DMS 273 treated with DMSO at 0.1 percent for 48 hours (cell line): ENCODE measurements around the gene ABCA3.

ENCODE experiments used
- DNase-seq: peaks from one replicate; lab custom pipeline; 2025; lab: John Stamatoyannopoulos, UW

Gene ABCA3

DNA sequence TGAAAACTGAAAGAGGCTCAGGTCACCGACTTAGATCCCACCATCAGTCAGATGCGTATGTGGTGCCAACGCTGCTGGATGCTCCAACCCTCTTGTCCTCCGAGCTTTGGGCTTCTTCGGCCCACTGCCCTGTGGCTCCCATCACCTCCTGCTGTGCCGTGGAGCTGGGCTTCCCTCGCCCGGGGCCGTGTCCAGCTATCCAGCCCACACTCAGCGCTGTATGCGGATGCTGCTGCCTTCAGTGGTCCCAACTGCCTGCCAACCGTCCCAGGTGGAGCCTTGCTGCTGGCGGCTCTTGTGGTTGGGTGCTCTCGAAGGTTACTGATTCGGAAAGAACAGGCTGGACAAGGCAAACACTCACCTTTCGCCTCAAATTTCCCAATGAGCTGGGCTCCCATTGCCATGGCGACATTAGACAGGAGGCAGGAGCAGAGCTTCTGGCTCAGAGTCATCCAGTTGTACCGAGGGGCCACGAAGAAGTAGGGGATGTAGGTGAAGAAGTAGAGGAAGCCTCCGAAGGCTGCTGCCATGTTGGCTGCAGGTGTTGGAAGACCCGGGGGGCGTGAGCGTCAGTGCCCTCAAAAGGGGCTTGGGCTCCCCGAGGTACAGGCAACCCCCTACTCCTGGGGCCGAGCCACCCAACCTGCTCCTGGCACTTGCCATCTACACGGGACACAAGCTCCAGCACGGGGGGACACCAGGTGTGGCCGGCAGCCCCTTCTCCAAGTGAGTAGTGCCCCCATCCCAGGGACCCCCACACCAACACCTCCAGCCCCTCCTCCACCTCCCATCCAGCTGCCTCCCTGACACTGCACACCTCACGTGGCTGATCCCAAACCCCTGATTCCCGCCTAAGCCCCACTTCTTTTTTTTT lies 32.2 kb downstream of the ABCA3 start:
- DNase-seq: no peak

DNA sequence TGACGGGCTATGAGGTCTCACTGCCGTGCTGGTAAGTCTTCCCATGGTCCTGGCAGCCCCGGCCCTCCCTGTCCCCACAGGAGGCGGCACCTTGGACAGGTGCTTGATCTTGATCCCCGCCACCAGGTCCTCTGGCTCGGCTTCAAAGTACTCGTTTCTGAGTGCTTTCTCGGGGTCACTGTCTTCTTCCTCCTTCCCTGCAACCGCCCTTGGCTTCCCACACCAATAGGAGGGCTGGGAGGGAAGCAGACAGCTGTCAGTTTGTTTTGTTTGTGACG lies 40.7 kb downstream of the ABCA3 start:
- DNase-seq: no peak

DNA sequence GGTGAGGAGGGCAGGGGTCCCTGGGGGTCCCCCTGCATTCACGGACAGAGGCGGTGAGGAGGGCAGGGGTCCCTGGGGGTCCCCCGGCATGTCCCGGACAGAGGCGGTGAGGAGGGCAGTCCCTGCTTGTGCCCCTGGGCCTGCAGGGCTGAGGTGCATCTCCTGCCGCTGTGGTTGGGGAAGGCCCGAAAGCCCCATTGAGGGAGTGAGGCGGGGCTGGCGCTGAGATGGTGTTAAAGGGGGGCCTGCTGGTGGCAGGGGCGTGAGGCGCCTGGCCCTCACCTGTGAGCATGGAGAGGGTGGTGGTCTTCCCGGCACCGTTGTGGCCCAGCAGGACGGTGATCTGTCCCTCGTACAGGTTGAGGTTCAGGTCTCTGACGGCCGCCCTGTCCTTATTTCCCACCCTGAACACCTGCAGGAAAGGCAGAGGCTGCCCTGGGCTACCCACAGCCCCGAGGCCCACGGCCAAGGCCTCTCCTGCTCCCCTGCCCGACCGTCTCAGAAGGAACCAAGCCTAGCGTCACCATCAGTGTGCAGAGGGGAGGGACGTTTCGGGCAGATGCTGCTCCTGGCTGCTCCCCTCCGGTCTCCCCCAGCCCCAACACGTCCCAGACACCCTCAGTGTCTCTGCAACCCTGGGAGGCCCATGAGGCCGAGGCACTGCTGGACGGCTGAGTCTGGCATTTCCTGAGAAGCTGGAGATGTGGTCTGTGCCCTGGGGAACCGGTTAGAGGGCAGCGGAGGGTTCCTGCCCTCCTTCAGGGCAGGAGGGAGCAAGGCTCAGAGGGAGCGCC lies 41.2 kb downstream of the ABCA3 start:
- no peak for DNase-seq

DNA sequence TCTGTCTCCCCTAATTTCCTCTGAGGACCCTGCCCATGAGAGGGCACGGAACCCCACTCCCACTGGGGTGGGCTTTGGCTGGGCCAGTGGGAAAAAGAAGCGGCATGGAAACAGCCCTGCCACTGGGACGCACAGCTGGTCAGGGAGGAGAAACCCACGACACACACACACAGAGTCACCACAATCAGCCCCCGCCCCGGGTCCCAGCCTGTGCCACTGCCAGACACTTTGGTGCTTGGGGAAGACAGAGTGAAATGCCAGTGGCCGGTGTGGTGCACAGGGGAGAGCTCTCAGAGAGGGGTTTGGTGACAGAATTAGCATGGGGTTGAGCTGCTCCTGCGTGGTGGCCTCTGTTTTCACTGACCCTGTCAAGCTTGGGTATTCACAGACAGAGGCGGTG lies 41.9 kb downstream of the ABCA3 start:
- no peak for DNase-seq

DNA sequence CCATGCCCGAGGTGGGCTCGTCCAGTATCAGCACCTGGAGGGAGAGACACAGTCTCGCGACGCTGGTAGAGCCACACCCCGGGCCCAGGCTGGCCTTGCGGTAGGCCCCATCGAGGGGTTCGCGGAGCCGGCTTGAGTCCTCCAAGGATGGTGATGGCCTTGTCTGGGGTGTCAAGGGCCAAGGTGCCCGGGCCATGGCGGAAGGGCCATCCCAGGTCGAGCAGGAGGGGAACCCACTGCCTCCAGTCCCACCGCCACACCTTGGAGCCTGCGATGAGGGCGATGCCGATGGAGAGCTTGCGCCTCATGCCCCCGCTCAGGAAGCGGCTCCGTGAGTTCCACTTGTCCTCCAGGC lies 43.0 kb downstream of the ABCA3 start:
- DNase-seq: no peak

DNA sequence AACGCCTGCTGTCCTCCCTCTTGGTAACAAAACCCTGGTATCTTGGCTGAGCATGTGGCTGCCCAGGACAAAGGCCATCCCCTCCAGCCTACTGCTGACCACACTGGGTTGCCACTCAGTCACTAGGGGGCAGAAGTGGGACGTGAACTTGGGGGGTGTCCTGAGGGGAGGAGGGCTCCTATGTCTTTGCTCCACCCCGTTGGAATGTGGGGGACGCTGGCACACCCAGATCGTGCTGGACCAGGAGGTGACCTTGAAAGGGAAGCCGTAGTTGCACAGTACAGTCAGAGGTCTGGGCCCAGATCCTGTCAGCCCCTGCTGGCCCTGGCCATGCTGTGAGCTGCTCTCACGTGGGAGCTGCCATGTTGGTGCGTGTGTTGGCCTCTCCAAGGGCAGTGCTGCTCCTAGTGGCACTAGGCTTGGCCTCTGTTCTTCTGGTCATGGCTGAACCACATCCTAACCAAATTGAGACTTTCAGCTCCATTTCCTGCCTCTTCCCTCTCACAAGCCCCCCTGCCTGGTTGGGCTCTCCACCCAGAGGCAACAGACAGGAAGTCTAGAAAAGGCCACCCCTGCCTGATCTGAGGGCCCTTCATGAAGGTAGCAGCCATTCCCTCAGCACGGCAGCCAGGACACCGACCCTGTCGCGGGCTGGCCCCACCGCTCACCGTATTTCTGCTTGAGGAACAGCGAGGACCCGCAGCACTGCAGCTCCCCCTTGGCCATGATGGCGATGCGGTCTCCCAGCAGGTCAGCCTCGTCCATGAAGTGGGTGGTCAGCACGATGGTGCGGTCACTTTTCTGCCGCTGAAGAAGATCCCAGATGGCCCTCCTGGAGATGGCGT lies 43.6 kb downstream of the ABCA3 start:
- DNase-seq: no peak

DNA sequence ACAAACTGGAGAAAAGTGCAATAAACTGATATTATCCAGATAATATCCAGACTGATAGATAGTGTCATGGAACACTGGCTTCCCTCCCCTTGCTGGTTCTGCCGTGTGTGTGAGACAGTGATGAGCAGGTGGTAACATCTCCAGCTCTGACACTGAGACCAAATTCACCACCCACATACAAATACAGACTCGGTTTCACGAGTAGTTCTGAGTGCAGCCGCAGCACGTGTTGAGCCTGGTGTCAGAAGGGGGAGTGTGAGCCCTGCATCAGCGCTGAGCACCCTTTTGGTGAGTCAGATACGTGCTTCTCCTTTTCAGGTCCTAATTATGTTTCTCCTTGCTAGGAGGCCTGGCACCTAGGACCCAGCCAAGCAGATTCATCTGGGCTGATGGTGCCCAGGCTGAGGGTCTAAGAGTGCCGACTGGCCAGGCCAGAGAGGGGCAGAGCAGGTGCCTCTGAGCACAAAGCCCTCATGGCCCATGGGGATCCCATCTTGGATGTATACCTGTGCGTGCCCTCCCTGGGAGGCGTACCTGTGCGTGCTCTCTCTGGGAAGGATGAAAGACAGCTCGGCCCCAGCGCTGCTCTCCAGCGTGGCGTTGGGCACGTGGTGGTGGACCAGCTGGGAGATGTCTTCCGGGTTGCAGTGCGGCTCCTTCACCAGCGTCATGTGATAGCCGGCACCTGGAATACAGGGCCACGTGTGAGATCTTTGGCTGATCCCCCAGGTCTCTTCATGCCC lies 45.3 kb downstream of the ABCA3 start:
- no peak for DNase-seq

DNA sequence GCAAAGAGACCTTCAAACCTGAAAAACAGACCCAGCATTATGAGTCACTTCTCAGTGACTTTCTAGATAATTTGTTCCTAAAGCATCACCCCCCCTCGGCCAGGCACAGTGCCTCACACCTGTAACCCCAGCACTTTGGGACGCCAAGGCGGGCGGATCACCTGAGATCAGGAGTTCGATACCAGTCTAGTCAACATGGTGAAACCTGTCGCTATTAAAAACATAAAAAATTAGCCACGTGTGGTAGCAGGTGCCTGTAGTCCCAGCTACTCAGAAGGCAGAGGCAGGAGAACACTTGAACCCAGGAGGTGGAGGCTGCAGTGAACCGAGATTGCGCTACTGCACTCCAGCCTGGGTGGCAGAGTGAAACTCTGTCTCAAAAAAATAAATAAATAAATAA lies 48.3 kb downstream of the ABCA3 start:
- DNase-seq: no peak

DNA sequence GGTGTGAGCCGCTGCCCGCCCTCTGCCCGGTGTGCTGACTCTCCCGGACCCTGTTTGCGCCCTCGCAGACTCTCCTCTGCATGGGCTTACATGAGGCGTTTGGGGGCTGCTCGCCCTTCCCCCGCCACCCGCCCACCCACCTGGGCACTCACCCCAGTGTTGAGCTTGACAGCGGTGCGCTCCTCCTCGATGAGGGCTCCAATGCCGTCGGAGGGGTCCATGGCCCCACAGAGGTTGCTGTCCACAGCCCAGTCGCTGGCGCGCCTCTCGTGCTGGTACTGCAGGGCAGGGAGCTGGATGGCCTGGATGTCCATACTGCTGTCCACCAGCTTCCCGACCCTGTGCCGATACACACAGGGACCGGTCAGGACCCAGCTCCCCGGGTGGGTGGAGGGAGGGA lies 51.2 kb downstream of the ABCA3 start:
- DNase-seq: no peak

DNA sequence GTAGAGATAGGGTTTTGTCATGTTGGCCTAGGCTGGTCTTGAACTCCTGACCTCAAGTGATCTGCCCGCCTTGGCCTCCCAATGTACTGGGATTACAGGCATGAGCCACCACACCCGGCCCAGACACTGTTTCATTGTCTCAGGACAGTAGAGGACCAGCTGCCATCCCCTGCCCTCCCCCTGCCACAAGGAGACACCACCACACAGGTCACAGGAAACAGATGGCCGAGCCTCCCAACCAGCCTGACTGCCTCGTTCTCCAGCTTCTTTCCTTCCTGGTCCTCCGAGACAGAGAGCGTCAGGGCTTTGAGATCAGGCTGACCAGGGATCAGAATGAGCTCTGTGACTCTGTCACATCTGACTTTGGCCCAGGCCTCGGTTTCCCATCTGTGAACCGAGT lies 51.8 kb downstream of the ABCA3 start:
- DNase-seq: peak; percentile 4

DNA sequence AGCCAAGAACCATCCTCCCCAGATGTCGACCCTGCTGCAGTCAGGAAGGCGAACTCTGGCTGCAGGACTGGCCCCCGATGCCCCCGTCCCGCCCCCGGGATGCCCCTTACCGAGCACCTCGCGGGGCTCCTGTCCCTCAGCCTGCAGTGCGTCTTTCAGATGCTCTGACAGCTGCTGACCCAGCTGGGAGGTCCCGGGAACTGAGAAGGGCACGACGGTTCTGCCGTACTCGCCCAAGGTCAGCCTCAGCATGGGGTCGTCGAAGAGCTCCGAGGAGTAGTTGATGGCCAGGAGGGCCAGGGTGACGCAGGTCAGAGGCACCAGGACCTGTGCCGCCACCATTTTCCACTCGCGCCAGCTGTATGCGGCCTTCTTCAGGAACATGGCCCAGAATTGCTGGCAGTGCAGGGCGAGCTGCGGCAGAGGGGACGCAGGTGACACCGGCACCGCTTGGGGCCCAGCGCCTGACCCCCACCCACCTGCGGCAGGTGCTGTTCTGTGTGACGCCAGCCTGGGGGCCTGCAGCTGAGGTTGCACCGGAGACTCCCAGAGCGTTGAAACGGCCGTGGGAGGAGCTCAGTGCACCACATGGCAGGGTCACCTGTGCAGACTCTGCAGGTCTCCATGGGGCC lies 52.5 kb downstream of the ABCA3 start:
- DNase-seq: no peak

DNA sequence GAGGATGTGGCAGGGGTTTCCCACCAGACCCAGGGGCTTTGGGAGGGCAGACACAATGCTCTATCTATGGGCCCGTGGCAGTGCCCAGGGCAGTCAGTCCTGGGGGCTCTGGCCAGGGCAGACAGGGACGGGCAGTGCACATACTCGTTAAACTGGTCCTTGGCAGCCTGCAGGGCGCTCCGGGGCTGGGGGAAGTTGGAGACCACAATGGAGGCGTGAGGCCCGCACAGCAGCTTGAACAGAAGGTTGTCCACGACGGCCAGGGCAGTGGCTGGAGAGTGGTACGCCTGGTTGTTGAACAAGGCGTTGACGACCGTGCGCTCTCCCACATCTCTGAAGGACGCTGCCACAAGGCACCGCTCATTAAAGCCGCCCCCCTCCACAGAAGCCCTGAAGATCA lies 54.0 kb downstream of the ABCA3 start:
- DNase-seq: no peak

DNA sequence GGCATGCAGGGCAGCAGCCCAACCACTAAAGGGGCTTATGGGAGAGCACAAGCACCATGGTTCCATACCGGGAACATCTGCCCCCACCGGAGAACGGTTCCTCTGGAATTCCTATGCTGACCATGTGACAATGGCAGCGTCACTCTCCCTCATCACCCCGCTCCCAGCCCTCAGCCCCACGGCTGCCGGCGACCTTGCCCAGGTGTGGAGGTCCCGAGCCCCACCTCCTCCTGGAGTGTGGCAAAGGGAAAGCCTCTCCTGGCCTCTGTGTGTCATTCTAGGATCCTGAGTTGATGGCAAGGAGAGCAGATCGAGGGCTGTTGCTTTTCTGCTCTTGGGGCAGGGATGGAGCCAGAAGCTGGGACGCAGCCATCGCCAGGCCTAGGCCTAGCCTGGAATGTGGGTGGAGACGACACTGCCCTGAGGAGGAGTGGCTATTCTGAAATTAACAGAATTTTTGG lies 54.8 kb downstream of the ABCA3 start:
- DNase-seq: no peak

DNA sequence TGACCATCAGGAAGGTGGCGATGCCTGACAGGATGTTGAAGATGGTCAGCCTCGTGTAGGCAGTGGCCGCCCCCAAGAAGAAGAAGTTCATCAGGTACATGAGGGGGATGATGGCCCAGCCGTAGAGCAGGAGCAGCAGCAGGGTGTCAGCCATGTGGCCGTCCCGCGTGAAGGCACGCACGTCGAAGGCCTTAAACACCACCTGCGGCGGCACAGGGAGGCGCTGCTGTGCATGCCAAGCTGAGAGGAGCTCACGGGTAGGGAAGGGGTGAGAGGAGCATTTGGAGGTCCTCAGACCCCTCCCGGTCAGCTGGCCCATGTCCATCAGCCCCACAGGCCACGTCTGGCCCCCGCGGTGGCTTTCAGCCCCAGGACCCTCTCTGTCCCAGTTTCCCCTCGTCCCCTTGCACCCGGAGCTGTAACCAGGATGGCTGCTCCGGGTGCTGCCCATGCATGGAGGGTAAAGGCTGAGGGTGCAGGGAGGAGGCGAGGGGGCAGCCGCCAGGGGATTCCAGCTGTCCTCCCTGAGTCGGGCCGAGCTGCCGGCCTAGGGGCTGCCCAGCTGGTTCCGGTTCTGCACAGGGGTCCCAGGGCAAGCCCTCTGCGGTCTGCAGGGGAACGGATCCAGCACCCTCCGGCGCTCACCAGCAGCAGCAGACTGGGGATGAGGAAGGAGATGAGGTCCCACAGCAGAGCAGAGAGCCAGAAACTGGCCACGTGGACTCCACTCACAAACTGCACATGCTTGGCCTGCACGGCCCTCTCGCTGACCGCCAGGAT lies 55.5 kb downstream of the ABCA3 start:
- no peak for DNase-seq

DNA sequence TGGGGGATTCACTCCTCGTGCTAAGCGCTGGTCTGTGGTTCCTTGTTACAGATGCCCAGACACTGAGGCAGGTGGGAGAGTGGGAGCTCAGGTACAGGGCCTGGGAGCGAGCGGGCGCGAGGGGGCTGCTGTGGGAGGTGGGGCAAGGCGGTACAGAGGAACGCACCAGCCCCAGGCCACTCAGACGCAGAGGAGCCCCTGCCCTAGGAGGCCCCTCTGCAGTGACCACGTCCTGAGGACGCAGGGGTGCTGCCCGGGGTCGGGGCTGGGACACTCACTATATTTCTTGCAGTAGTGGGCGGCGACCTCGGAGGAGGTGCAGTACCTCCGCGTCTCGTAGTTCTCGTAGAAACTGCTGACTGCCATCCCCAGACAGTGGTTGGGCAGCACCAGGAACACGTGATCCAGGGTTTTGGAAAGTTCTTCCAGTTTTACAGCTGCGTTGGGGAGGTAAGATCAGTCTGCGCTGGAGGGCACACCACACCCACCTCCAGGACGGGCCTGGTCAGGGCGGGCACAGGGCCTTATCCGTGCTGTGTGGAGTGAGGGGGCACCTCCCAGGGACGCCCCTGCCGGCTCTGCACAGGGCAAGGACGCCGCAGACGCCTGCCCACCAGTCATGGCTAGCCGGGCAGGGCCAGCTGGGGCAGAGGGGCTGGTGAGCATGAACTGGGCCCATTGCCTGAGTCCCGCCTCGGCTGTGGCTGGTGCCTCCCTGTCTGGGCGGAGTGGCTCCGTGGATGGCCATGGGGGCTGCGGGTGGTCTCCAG lies 56.3 kb downstream of the ABCA3 start:
- DNase-seq: no peak

DNA sequence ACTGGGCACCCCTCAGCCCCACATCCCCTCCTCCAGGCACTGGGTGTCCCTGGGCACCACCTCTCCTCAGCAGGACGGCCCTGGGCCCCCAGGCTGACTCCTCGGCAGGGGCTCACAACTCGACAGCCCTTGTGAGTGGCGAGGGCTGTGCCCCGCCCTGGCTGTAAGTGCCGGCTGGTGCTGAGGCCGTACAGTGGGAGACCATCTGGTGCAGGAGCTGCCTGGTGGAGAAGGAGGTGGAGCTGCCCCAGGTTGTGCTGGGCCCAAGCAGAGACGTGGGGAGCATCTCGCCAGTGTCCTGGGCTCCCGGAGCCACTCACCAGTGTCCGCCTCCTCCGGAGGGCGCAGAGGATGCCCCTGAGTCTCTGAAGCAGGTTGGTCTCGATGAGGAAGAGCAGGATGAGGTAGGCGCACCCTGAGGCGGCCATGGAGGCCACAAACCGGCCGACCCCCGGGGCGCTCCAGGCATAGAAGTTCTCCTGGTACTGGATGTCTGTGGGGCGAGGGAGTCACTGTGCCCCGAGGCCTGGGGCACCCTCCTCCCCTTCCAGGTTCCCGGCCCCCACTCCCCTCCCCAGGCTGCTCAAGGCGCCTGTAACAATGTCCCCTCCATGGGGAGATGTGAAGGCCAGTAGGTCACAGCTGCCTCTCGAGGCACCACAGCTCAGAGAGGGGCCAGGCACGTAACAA lies 57.5 kb downstream of the ABCA3 start:
- DNase-seq: peak; percentile 40

DNA sequence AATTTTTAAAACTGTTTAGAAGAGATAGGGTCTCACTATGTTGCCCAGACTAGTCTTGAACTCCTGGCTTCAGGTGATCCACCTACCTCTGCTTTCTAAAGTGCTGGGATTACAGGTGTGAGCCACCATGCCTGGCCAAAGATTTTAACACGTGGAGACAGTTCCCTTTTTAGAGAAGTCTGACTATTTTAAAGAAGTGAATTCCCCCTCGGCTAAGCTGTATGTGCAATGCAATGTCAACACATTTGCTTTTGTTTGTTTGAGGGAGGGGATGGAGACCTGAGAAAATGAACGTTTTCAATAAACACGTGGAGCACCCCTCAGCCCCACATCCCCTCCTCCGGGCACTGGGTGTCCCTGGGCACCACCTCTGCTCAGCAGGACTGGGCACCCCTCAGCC lies 58.3 kb downstream of the ABCA3 start:
- no peak for DNase-seq

DNA sequence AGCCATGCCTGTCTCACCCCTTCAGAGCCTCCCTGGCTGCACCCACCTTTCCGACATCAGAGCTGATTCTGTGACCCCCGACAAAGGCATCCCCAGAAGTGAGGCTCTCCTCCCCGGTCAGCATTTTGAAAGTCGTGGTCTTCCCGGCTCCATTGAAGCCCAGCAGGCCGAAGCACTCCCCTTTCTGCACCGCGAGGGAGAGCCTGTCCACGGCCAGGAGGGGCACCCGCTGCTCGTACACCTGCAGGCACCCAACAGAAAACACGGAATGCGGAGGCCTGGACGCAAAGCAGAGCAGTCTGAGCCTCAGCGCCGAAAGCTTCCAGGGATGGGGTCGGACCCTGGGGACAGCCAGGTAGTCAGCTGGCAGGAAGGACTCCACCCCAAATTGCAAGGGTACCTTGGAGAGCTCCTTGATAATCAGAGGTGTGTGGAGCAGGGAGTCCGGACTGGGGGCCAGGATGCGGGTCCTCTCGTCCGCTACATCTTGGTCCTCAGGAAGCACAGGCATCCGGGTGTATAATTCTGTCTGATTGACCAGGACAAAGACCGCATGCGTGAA lies 59.5 kb downstream of the ABCA3 start:
- DNase-seq: no peak

DNA sequence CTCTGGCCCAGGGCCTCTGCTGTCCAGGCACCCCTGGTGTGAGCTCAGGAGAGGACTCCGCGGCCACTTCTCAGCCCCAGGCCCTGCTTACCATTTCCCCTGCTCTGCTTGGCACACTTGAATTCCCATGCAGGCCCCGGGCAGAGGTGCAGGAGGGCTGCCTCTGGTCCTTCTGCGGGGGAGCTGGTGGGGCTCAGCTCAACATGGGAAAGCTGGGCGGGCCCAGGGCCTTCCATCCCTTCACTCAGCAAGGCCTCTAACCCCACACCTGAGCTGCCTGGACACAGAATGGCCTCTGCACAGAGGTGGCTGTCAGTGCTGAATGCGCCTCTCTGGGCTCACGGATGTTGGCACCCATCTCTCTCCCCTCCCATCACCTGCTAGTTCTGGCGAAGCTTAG lies 60.1 kb downstream of the ABCA3 start:
- no peak for DNase-seq
